ENCODE data around the gene RHOB. TPM values are rescaled to one million over a fixed set of nuclear protein-coding genes. Genes with fewer than 3 reads are reported as not detected.

The RHOB gene
- total RNA-seq, 4 donors from 2014 or later: 1,174 to 1,482 (median 1,322) TPM

GRCh38 chr2:20438334-20439192, 8.3 kb upstream of the RHOB start:
- Histone ChIP-seq H3K4me1 (peaks cover 2 to 18% (median 2%) of the 10 kb centered on the region in 3 donors), H3K9me3 (no peaks in the 10 kb centered on the region), H3K27ac (peak overlapping the region in 3 of 4 donors; percentile 67 to 73 (median 67)), H3K27me3 (no peaks in the 10 kb centered on the region), H3K4me3 (no peak overlapping the region), H3K36me3 (no peaks in the 10 kb centered on the region)
- TF ChIP-seq POLR2A (IDR thresholded peaks at IDR 0.05) (peak; percentile 20 to 43), POLR2AphosphoS5 (IDR thresholded peaks at IDR 0.05) (peak; percentile 97), EP300 (IDR thresholded peaks at IDR 0.05) (peak; percentile 63), CTCF (IDR thresholded peaks at IDR 0.05) (no peak)
- 44 to 78% methylated on average over 2 to 6 of the region's 7 CpGs for WGBS, 2 donors (ENCODE audit: low coverage in 1 of 2)
- ATAC-seq: peak; percentile 88

- no peak for ATAC-seq
- Histone ChIP-seq H3K9me3 (no peaks in the 10 kb centered on the region), H3K27ac (peak overlapping the region in 3 of 4 donors; percentile 67 to 73 (median 67)), H3K4me3 (no peak overlapping the region), H3K36me3 (no peaks in the 10 kb centered on the region), H3K27me3 (no peaks in the 10 kb centered on the region), H3K4me1 (peaks cover 3 to 23% (median 6%) of the 10 kb centered on the region in 3 donors)
- no peak for TF ChIP-seq POLR2A (IDR thresholded peaks at IDR 0.05)
- TF ChIP-seq POLR2AphosphoS5 (IDR thresholded peaks at IDR 0.05): no peak
- no peak for TF ChIP-seq CTCF (IDR thresholded peaks at IDR 0.05)
- TF ChIP-seq EP300 (IDR thresholded peaks at IDR 0.05): no peak
- WGBS, 2 donors (ENCODE audit: low coverage in 1 of 2): 73% methylated on average over 4 of the region's 4 CpGs; no CpG with 5 or more reads in 1 of the 2 donors
Observed at GRCh38 chr2:20439193-20439475, 7.7 kb upstream of the RHOB start.

- no peak for ATAC-seq
- peak overlapping the region in 3 of 4 donors; percentile 67 to 73 (median 67) for H3K27ac ChIP-seq
- WGBS, 2 donors (ENCODE audit: low coverage in 1 of 2): 53 to 84% methylated on average over 3 to 5 of the region's 5 CpGs
- no peak overlapping the region for H3K4me3 ChIP-seq
- no peaks in the 10 kb centered on the region for H3K9me3 ChIP-seq
- H3K36me3 ChIP-seq: no peaks in the 10 kb centered on the region
- H3K27me3 ChIP-seq: no peaks in the 10 kb centered on the region
- peaks cover 3 to 27% (median 6%) of the 10 kb centered on the region in 3 donors for H3K4me1 ChIP-seq
- TF ChIP-seq POLR2AphosphoS5 (IDR thresholded peaks at IDR 0.05) (peak; percentile 30), POLR2A (IDR thresholded peaks at IDR 0.05) (no peak), EP300 (IDR thresholded peaks at IDR 0.05) (no peak), CTCF (IDR thresholded peaks at IDR 0.05) (peak in 1 of 4 experiments; percentile 10)
Observed at GRCh38 chr2:20439503-20439902, 7.4 kb upstream of the RHOB start.

GRCh38 chr2:20440001-20440560, 6.8 kb upstream of the RHOB start:
- Histone ChIP-seq H3K27ac (peak overlapping the region in 2 of 4 donors; percentile 27 to 67), H3K4me1 (peaks cover 3 to 33% (median 11%) of the 10 kb centered on the region in 3 donors), H3K4me3 (no peak overlapping the region), H3K9me3 (no peaks in the 10 kb centered on the region), H3K36me3 (no peaks in the 10 kb centered on the region), H3K27me3 (no peaks in the 10 kb centered on the region)
- 90 to 100% methylated on average over 2 to 4 of the region's 6 CpGs for WGBS, 2 donors (ENCODE audit: low coverage in 1 of 2)
- TF ChIP-seq POLR2A (IDR thresholded peaks at IDR 0.05) (no peak), CTCF (IDR thresholded peaks at IDR 0.05) (no peak), EP300 (IDR thresholded peaks at IDR 0.05) (no peak)
- ATAC-seq: no peak
